Mesendoderm (in vitro differentiated cells): ENCODE data around the gene TMTC2.
A peak's percentile ranks its signal among the peaks of the same experiment; 100 is the strongest.

Source experiments
- DNase-seq: peaks from one replicate; pipeline ENCODE4 v3.0.0; 2013
- H2AK5ac ChIP-seq: 2 replicates; pipeline ENCODE4 v1.6.1; 2013; ENCODE audit warnings: low read length, inconsistent platforms
- H2BK120ac ChIP-seq: 2 replicates; pipeline ENCODE4 v1.6.1; 2013; ENCODE audit warnings: low read depth, mild to moderate bottlenecking, low read length, moderate library complexity, mixed read lengths
- H2BK15ac ChIP-seq: replicated peaks from 2 replicates; pipeline ENCODE4 v1.6.1; 2013; ENCODE audit warnings: low read depth, mild to moderate bottlenecking, moderate library complexity
- H2BK5ac ChIP-seq: 2 replicates; pipeline ENCODE4 v1.6.1; 2013; ENCODE audit warnings: low read length, inconsistent platforms
- H3K18ac ChIP-seq: 2 replicates; pipeline ENCODE4 v1.6.1; 2013; ENCODE audit warnings: mild to moderate bottlenecking, low read length, mixed read lengths
- H3K23ac ChIP-seq: one replicate; pipeline ENCODE4 v1.6.1; 2013; ENCODE audit warnings: low read length
- H3K27ac ChIP-seq: 2 replicates; pipeline ENCODE4 v1.5.1; 2013; ENCODE audit warnings: low read depth, mild to moderate bottlenecking, inconsistent platforms, low read length, moderate library complexity
- H3K27me3 ChIP-seq: 2 replicates; pipeline ENCODE4 v1.6.1; 2013; ENCODE audit warnings: low read length, control low read depth, mild to moderate bottlenecking, inconsistent platforms; ENCODE audit not compliant: insufficient read depth, poor library complexity
- H3K36me3 ChIP-seq: 2 replicates; pipeline ENCODE4 v1.6.1; 2013; ENCODE audit warnings: low read length, inconsistent platforms; ENCODE audit not compliant: control insufficient read depth, insufficient read depth
- H3K4ac ChIP-seq: one replicate; pipeline ENCODE4 v1.6.1; 2013; ENCODE audit warnings: low read depth, mild to moderate bottlenecking, low read length, moderate library complexity
- H3K4me1 ChIP-seq: 2 replicates; pipeline ENCODE4 v1.6.1; 2013; ENCODE audit warnings: low read depth, low read length, inconsistent platforms; ENCODE audit not compliant: control insufficient read depth
- H3K4me2 ChIP-seq: 2 replicates; pipeline ENCODE4 v1.6.1; 2013; ENCODE audit warnings: low read length
- H3K4me3 ChIP-seq: 2 replicates; pipeline ENCODE4 v1.5.1; 2013; ENCODE audit warnings: mild to moderate bottlenecking, low read length
- H3K56ac ChIP-seq: one replicate; pipeline ENCODE4 v1.6.1; 2013; ENCODE audit warnings: low read length
- H3K79me1 ChIP-seq: 2 replicates; pipeline ENCODE4 v1.6.1; 2013; ENCODE audit warnings: low read length, inconsistent platforms
- H3K79me2 ChIP-seq: 2 replicates; pipeline ENCODE4 v1.6.1; 2013; ENCODE audit warnings: mild to moderate bottlenecking, low read length; ENCODE audit not compliant: control insufficient read depth, insufficient read depth
- H3K9ac ChIP-seq: 2 replicates; pipeline ENCODE4 v1.6.1; 2013; ENCODE audit warnings: low read length, inconsistent platforms
- H4K5ac ChIP-seq: one replicate; pipeline ENCODE4 v1.6.1; 2013; ENCODE audit warnings: low read length
- H4K8ac ChIP-seq: one replicate; pipeline ENCODE4 v1.6.1; 2013; ENCODE audit warnings: low read depth, mild to moderate bottlenecking, control low read depth, low read length, moderate library complexity
- WGBS: extraction: QIAGEN DNeasy Blood & Tissue Kit; methylation state at CpG from one replicate; pipeline ENCODE4 v1.1.7; 2013; ENCODE audit warnings: low lambda C conversion rate, missing lambda C conversion rate; ENCODE audit not compliant: insufficient coverage; ENCODE audit errors: extremely low coverage; 5-methylcytosine and 5-hydroxymethylcytosine counted together

TMTC2 gene

GRCh38 chr12:83161456-83161855, 474.8 kb downstream of the TMTC2 start:
- no peak overlapping the region for H4K5ac ChIP-seq
- H3K9ac ChIP-seq: no peak overlapping the region
- H3K79me1 ChIP-seq: no peaks in the 10 kb centered on the region
- H2BK120ac ChIP-seq: no peak overlapping the region
- no peak overlapping the region for H3K56ac ChIP-seq
- no peak overlapping the region for H2AK5ac ChIP-seq
- no peak overlapping the region for H2BK15ac ChIP-seq
- H3K27ac ChIP-seq: no peak overlapping the region
- H3K4me3 ChIP-seq: no peak overlapping the region
- no peak overlapping the region for H2BK5ac ChIP-seq
- no peak for DNase-seq
- no peak overlapping the region for H3K18ac ChIP-seq
- no peaks in the 10 kb centered on the region for H3K4me1 ChIP-seq
- H3K4me2 ChIP-seq: no peak overlapping the region
- H3K36me3 ChIP-seq: no peaks in the 10 kb centered on the region
- no CpG with 5 or more reads among the region's 1 CpG for WGBS
- no peaks in the 10 kb centered on the region for H3K79me2 ChIP-seq
- H4K8ac ChIP-seq: no peak overlapping the region
- H3K4ac ChIP-seq: no peak overlapping the region
- H3K27me3 ChIP-seq: no peaks in the 10 kb centered on the region
- H3K23ac ChIP-seq: no peak overlapping the region

- Histone ChIP-seq H3K23ac (no peak overlapping the region), H3K18ac (peak overlapping the region; percentile 41), H3K36me3 (no peaks in the 10 kb centered on the region), H3K9ac (no peak overlapping the region), H3K56ac (no peak overlapping the region), H3K79me2 (no peaks in the 10 kb centered on the region), H4K8ac (no peak overlapping the region), H2AK5ac (no peak overlapping the region), H3K4me1 (no peaks in the 10 kb centered on the region), H3K4me2 (no peak overlapping the region), H3K4me3 (no peak overlapping the region), H2BK15ac (no peak overlapping the region), H3K79me1 (no peaks in the 10 kb centered on the region), H3K27me3 (no peaks in the 10 kb centered on the region), H2BK5ac (no peak overlapping the region), H3K27ac (no peak overlapping the region), H4K5ac (no peak overlapping the region), H3K4ac (no peak overlapping the region), H2BK120ac (no peak overlapping the region)
- DNase-seq: no peak
- WGBS: no CpG with 5 or more reads among the region's 1 CpG
Observed at GRCh38 chr12:83168751-83169150, 482.0 kb downstream of the TMTC2 start.

- Histone ChIP-seq H3K27me3 (no peaks in the 10 kb centered on the region), H3K79me1 (no peaks in the 10 kb centered on the region)
Observed at GRCh38 chr12:83172441-83172840, 485.7 kb downstream of the TMTC2 start.

GRCh38 chr12:83172866-83173649, 486.4 kb downstream of the TMTC2 start:
- Histone ChIP-seq H2AK5ac (no peak overlapping the region), H3K27me3 (no peaks in the 10 kb centered on the region), H3K4me3 (no peak overlapping the region), H3K4me2 (no peak overlapping the region), H3K79me2 (no peaks in the 10 kb centered on the region), H3K18ac (no peak overlapping the region), H3K4me1 (no peaks in the 10 kb centered on the region), H4K5ac (no peak overlapping the region), H3K36me3 (no peaks in the 10 kb centered on the region), H3K56ac (no peak overlapping the region), H3K23ac (no peak overlapping the region), H3K27ac (no peak overlapping the region), H3K4ac (no peak overlapping the region), H2BK15ac (no peak overlapping the region), H3K9ac (no peak overlapping the region), H2BK120ac (no peak overlapping the region), H4K8ac (no peak overlapping the region), H3K79me1 (no peaks in the 10 kb centered on the region), H2BK5ac (no peak overlapping the region)
- no peak for DNase-seq
- WGBS: no CpG with 5 or more reads among the region's 7 CpGs

More at GRCh38 chr12:83172441-83172840, 485.7 kb downstream of the TMTC2 start:
- H3K79me2 ChIP-seq: no peaks in the 10 kb centered on the region
- no peak overlapping the region for H2AK5ac ChIP-seq
- H3K27ac ChIP-seq: no peak overlapping the region
- H3K36me3 ChIP-seq: no peaks in the 10 kb centered on the region
- H3K56ac ChIP-seq: no peak overlapping the region
- no peak overlapping the region for H3K9ac ChIP-seq
- no peaks in the 10 kb centered on the region for H3K4me1 ChIP-seq
- no peak overlapping the region for H3K4ac ChIP-seq
- H3K4me2 ChIP-seq: no peak overlapping the region
- H2BK5ac ChIP-seq: no peak overlapping the region
- no peak overlapping the region for H3K18ac ChIP-seq
- no peak overlapping the region for H3K4me3 ChIP-seq
- no CpG with 5 or more reads among the region's 2 CpGs for WGBS
- H4K8ac ChIP-seq: no peak overlapping the region
- H2BK120ac ChIP-seq: no peak overlapping the region
- DNase-seq: peak; percentile 37
- no peak overlapping the region for H3K23ac ChIP-seq
- H4K5ac ChIP-seq: no peak overlapping the region
- no peak overlapping the region for H2BK15ac ChIP-seq

GRCh38 chr12:83179999-83180398, 493.3 kb downstream of the TMTC2 start:
- Histone ChIP-seq H3K27ac (no peak overlapping the region), H3K4me3 (no peak overlapping the region), H2AK5ac (no peak overlapping the region), H3K4me1 (no peaks in the 10 kb centered on the region), H3K23ac (no peak overlapping the region), H3K18ac (no peak overlapping the region), H2BK120ac (no peak overlapping the region), H3K56ac (no peak overlapping the region), H2BK15ac (no peak overlapping the region), H4K5ac (no peak overlapping the region), H3K4me2 (no peak overlapping the region), H2BK5ac (no peak overlapping the region), H3K27me3 (no peaks in the 10 kb centered on the region), H4K8ac (no peak overlapping the region), H3K79me2 (no peaks in the 10 kb centered on the region), H3K79me1 (no peaks in the 10 kb centered on the region), H3K9ac (no peak overlapping the region), H3K4ac (no peak overlapping the region), H3K36me3 (no peaks in the 10 kb centered on the region)
- DNase-seq: no peak

GRCh38 chr12:83181074-83181473, 494.4 kb downstream of the TMTC2 start:
- H2AK5ac ChIP-seq: no peak overlapping the region
- H3K4me2 ChIP-seq: no peak overlapping the region
- H3K27ac ChIP-seq: no peak overlapping the region
- H3K36me3 ChIP-seq: no peaks in the 10 kb centered on the region
- no peaks in the 10 kb centered on the region for H3K79me2 ChIP-seq
- no peak overlapping the region for H4K8ac ChIP-seq
- no peak overlapping the region for H3K23ac ChIP-seq
- no peak overlapping the region for H2BK5ac ChIP-seq
- H3K27me3 ChIP-seq: no peaks in the 10 kb centered on the region
- no peak for DNase-seq
- H3K56ac ChIP-seq: no peak overlapping the region
- no peak overlapping the region for H2BK120ac ChIP-seq
- no peak overlapping the region for H3K4me3 ChIP-seq
- no peaks in the 10 kb centered on the region for H3K4me1 ChIP-seq
- no peak overlapping the region for H3K4ac ChIP-seq
- H2BK15ac ChIP-seq: no peak overlapping the region
- WGBS: no CpG with 5 or more reads among the region's 1 CpG
- H4K5ac ChIP-seq: no peak overlapping the region
- no peaks in the 10 kb centered on the region for H3K79me1 ChIP-seq
- H3K9ac ChIP-seq: no peak overlapping the region
- H3K18ac ChIP-seq: no peak overlapping the region
